Loucy (cell line): ENCODE data around the gene WDHD1.

ENCODE experiments used
- H2AFZ ChIP-seq: fragments of 200-600 bp; sonication (generic); 2 replicates; pipeline ENCODE4 v1.6.0; 2016; ENCODE audit warnings: antibody characterized with exemption, mild to moderate bottlenecking, low read length, moderate library complexity
- H3F3A ChIP-seq: fragments of 200-600 bp; 2 replicates; pipeline ENCODE4 v1.6.0; 2016; ENCODE audit warnings: antibody characterized with exemption, low read depth, mild to moderate bottlenecking
- H3K27me3 ChIP-seq: fragments of 200-600 bp; sonication (generic); 2 replicates; pipeline ENCODE4 v1.6.1; 2014; ENCODE audit warnings: low read length, mild to moderate bottlenecking; ENCODE audit not compliant: insufficient read depth, poor library complexity, severe bottlenecking
- H3K36me3 ChIP-seq: fragments of 200-600 bp; sonication (generic); 2 replicates; pipeline ENCODE4 v1.6.1; 2016; ENCODE audit warnings: low read length; ENCODE audit not compliant: insufficient read depth
- H3K4me1 ChIP-seq: fragments of 200-600 bp; sonication (generic); 2 replicates; pipeline ENCODE4 v1.5.1; 2014; ENCODE audit warnings: low read length, mild to moderate bottlenecking; ENCODE audit not compliant: insufficient read depth, poor library complexity, severe bottlenecking
- H3K4me2 ChIP-seq: fragments of 200-600 bp; sonication (generic); 2 replicates; pipeline ENCODE4 v1.6.0; 2014; ENCODE audit warnings: antibody characterized with exemption, low read length, low read depth, mild to moderate bottlenecking; ENCODE audit not compliant: poor library complexity, severe bottlenecking
- H3K4me3 ChIP-seq: fragments of 200-600 bp; sonication (generic); 2 replicates; pipeline ENCODE4 v1.5.1; 2014; ENCODE audit warnings: low read length, mild to moderate bottlenecking, mixed read lengths; ENCODE audit not compliant: poor library complexity, severe bottlenecking
- H3K79me2 ChIP-seq: fragments of 200-600 bp; sonication (generic); 2 replicates; pipeline ENCODE4 v1.6.1; 2014; ENCODE audit warnings: low read length; ENCODE audit not compliant: insufficient read depth
- H3K9ac ChIP-seq: fragments of 200-600 bp; sonication (generic); 2 replicates; pipeline ENCODE4 v1.6.0; 2014; ENCODE audit warnings: mild to moderate bottlenecking, low read depth, low read length, moderate library complexity; ENCODE audit not compliant: poor library complexity, severe bottlenecking
- H3K9me2 ChIP-seq: fragments of 200-600 bp; sonication (generic); replicated peaks from 2 replicates; pipeline ENCODE4 v1.6.1; 2016; ENCODE audit warnings: low read depth, low read length, mixed read lengths
- H3K9me3 ChIP-seq: fragments of 200-600 bp; sonication (generic); 2 replicates; pipeline ENCODE4 v1.6.1; 2014; ENCODE audit warnings: mild to moderate bottlenecking, antibody characterized with exemption, low read length, low read depth; ENCODE audit not compliant: insufficient read depth
- H4K20me1 ChIP-seq: fragments of 200-600 bp; sonication (generic); 2 replicates; pipeline ENCODE4 v1.6.0; 2014; ENCODE audit warnings: antibody characterized with exemption, low read length, mild to moderate bottlenecking; ENCODE audit not compliant: insufficient read depth, poor library complexity, severe bottlenecking
- EZH2phosphoT487 ChIP-seq: fragments of 200-600 bp; IDR thresholded peaks from 2 replicates; pipeline ENCODE4 v1.6.1; 2018; ENCODE audit warnings: antibody characterized with exemption, mild to moderate bottlenecking, moderate library complexity, borderline replicate concordance
- TF ChIP-seq, protein P1 (sequence below): fragments of 200-600 bp; sonication (generic); conservative IDR thresholded peaks from 2 replicates; pipeline ENCODE4 v1.5.1; 2014; ENCODE audit warnings: mild to moderate bottlenecking, antibody characterized with exemption, low read length

The WDHD1 gene

DNA sequence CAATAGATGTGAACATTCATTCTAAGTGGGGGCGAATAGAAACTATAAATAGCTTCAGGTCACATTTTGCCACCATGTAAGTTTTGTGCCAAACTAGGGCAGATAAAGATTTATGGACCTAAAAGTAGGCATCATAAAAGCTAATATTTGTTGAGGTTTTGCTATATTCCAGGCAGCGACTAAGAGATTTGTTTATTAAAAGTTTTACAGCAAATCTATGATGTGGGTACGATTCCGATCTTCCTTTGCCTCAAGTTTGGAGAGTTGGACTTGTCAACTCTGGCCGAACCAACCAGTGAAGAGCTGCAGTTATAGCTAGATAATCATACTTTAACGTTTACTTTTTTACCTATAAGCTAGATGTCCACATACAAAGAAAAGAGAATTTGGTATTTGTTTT, 26.1 kb upstream of the WDHD1 start:
- H3K9me2 ChIP-seq = no peaks in the 10 kb centered on the region
- peak overlapping the region; percentile 92 for H3K4me2 ChIP-seq
- H3K79me2 ChIP-seq = peaks cover 64% of the 10 kb centered on the region
- TF ChIP-seq, protein P1, sequence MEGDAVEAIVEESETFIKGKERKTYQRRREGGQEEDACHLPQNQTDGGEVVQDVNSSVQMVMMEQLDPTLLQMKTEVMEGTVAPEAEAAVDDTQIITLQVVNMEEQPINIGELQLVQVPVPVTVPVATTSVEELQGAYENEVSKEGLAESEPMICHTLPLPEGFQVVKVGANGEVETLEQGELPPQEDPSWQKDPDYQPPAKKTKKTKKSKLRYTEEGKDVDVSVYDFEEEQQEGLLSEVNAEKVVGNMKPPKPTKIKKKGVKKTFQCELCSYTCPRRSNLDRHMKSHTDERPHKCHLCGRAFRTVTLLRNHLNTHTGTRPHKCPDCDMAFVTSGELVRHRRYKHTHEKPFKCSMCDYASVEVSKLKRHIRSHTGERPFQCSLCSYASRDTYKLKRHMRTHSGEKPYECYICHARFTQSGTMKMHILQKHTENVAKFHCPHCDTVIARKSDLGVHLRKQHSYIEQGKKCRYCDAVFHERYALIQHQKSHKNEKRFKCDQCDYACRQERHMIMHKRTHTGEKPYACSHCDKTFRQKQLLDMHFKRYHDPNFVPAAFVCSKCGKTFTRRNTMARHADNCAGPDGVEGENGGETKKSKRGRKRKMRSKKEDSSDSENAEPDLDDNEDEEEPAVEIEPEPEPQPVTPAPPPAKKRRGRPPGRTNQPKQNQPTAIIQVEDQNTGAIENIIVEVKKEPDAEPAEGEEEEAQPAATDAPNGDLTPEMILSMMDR = no peak
- TF ChIP-seq EZH2phosphoT487 = no peak
- H4K20me1 ChIP-seq = peaks cover 58% of the 10 kb centered on the region
- peak overlapping the region; percentile 95 for H3K4me3 ChIP-seq
- H3F3A ChIP-seq = peaks cover 4% of the 10 kb centered on the region; the same call in 1 of the 2 replicates
- H2AFZ ChIP-seq = no peak overlapping the region
- peaks cover 34% of the 10 kb centered on the region for H3K4me1 ChIP-seq
- no peaks in the 10 kb centered on the region for H3K36me3 ChIP-seq
- H3K9ac ChIP-seq = peak overlapping the region; percentile 97
- peaks cover 9% of the 10 kb centered on the region for H3K27me3 ChIP-seq
- no peaks in the 10 kb centered on the region for H3K9me3 ChIP-seq

DNA sequence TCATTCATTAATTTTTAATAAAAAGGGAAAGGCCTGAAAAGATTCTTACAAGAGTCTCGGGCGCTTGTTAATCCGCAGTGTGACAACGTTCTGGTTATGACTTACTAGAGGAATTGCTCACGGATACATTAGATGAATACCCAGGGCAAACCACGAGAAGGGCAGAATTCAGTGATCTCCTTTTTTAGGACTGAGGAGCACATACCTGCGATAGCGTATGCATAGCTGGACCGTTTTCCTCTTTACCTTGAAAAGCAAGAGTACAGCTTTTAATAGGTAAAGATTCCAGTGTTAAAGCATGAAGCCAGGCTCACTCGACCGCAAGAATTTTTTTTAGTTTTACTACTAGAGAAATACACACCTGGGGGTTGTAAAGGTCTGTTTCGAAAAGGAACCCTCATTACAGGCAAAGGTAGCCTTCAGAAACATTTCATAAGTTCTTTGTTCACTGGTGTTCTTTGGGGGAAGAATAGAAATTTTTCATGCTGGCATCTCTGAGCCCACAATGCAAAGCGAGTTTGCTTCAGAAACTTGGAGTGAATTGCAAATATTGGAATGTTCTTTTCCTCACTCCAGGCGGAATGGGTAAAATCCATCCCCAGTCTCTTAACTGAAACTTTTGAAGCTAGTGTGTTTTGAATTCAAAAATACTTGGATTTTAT, 25.5 kb upstream of the WDHD1 start:
- Histone ChIP-seq H3K27me3 (peaks cover 9% of the 10 kb centered on the region), H3K9me2 (no peaks in the 10 kb centered on the region), H3K9ac (peak overlapping the region; percentile 97), H4K20me1 (peaks cover 56% of the 10 kb centered on the region), H3K36me3 (no peaks in the 10 kb centered on the region), H2AFZ (peak overlapping the region; percentile 97; the same call in 1 of the 2 replicates), H3K4me1 (peaks cover 34% of the 10 kb centered on the region), H3K9me3 (no peaks in the 10 kb centered on the region), H3K79me2 (peaks cover 59% of the 10 kb centered on the region), H3F3A (peaks cover 4% of the 10 kb centered on the region; the same call in 1 of the 2 replicates), H3K4me3 (peak overlapping the region; percentile 95), H3K4me2 (peak overlapping the region; percentile 92)
- TF ChIP-seq, protein P1 = no peak
- TF ChIP-seq EZH2phosphoT487 = no peak

DNA sequence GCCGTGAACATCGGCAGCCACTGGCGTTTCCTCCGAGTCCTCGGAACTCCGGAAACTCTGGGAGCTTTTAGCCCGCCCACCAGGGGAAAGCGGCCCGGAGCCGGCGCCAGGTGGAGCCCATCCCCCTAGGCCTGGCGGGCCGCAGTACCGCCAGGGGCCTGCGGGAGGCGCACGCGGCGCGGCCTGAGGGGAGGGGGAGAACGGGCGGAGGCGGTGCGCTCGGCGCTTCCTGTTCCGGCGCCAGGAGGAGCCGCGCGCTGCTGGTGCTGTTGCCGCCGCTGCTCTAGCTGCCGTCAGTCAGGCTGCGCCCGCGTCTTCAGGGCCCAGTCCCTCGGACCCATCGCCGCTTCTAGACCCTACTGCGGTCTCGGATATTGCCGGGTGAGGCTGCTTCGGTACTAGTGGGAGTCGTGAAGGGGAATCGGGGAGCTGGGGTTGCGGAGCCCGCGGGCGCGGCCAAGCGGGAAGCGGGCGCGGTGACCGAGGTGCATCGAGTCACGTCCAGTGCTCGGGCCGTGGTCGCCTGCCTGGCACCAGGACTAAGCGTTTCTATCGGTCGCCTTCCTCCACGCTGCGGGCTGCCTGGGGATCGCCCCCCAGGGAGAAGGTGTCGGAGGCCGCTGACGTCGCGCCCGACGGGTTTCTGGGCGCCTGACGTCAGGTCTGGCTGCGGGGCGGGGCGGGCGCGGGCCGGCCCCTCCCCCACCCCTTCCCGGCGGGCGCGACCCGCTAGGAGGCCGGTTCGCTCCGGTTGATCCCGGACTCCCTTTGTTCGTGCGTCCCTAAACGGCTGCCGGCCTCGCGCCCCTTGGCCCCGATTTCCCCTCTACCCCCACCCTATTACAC, 24.7 kb upstream of the WDHD1 start, which contains the start of gene MAPK1IP1L:
MAPK1IP1L (plus strand) TSS at position 225 of the 846 bp plus-strand sequence. CDS start 10,037 bp downstream, outside the sequence.
- H3K9me2 ChIP-seq = no peaks in the 10 kb centered on the region
- H2AFZ ChIP-seq = peak within 1 kb of the TSS; percentile 100
- peaks cover 48% of the 10 kb centered on the region for H4K20me1 ChIP-seq
- peaks cover 9% of the 10 kb centered on the region for H3K27me3 ChIP-seq
- H3K9me3 ChIP-seq = no peaks in the 10 kb centered on the region
- H3K9ac ChIP-seq = peak within 1 kb of the TSS; percentile 97
- H3K4me1 ChIP-seq = peaks cover 34% of the 10 kb centered on the region
- H3K4me3 ChIP-seq = peak within 1 kb of the TSS; percentile 95
- peak within 1 kb of the TSS; percentile 92 for H3K4me2 ChIP-seq
- peaks cover 51% of the 10 kb centered on the region for H3K79me2 ChIP-seq
- H3F3A ChIP-seq = peaks cover 4% of the 10 kb centered on the region; the same call in 1 of the 2 replicates
- no peak for TF ChIP-seq EZH2phosphoT487
- TF ChIP-seq, protein P1 = peak; percentile 85
- H3K36me3 ChIP-seq = no peaks in the 10 kb centered on the region
